ENCODE data around the gene S100A14. TPM values are rescaled to one million over a fixed set of nuclear protein-coding genes. Genes with fewer than 3 reads are reported as not detected.

The S100A14 gene
- total and polyA plus RNA-seq, 2 of the 13 experiments (the other 11 are each of a cell fraction or from before 2014, with no cell fraction given) = 1.4 to 7.7 TPM

DNA sequence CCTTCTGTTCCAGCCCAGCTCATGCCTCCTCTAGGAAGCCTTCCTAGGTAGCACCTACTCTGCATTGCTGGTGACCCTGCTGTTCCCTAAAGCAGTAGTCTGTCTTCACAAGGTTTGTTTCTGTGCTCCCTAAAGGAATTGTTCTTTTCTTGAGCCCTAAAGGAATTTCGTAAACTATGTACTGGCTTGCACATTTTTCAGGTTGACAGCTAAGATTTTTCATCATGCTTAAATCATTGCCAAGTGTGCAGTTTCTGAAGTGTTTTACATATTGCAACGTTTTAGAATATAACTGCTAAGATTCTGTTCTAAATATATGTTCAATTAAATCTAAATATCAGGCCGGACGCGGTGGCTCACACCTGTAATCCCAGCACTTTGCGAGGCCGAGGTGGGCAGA, 16.3 kb downstream of the S100A14 start:
- DNase-seq (ENCODE audit: low spot score) (no peak), FAIRE-seq (no peak), ATAC-seq (no peak)
- in situ Hi-C loops (cut with HindIII; ENCODE audit: extremely low pct_ligation_motif_present, low pct_unique_long_range_greater_than_20kb) = no loop called here
- Histone ChIP-seq H3K79me2 (ENCODE audit: insufficient read depth, low read length) (no peaks in the 10 kb centered on the region), H3K27ac (ENCODE audit: extremely low read length, insufficient read depth, low read length) (no peak overlapping the region), H2AFZ (ENCODE audit: low read length) (no peak overlapping the region), H3K9ac (ENCODE audit: insufficient read depth, low read depth, low read length) (no peak overlapping the region), H3K4me1 (ENCODE audit: insufficient read depth, low read length) (peaks cover 12% of the 10 kb centered on the region; the same call in 1 of the 2 replicates), H3K36me3 (replicated peaks in 1 of 2; ENCODE audit: control insufficient read depth in 1 of 2, insufficient read depth in 2 of 2, low read length in 2 of 2) (no peaks in the 10 kb centered on the region), H3K4me2 (ENCODE audit: low read depth, low read length) (no peak overlapping the region), H4K20me1 (ENCODE audit: insufficient read depth, low read length) (no peaks in the 10 kb centered on the region), H3K4me3 (replicated peaks in 1 of 3; ENCODE audit: insufficient read depth in 1 of 3, low read depth in 2 of 3, low read length in 3 of 3) (no peak overlapping the region), H3K9me3 (ENCODE audit: low read length) (no peaks in the 10 kb centered on the region), H3K27me3 (ENCODE audit: control insufficient read depth in 1 of 2, insufficient read depth in 2 of 2, low read length in 2 of 2) (no peaks in the 10 kb centered on the region)
- 79% methylated on average over 7 of the region's 7 CpGs for WGBS (ENCODE audit: low lambda C conversion rate)
- ChIA-PET POLR2A (no interaction called here), CTCF (ENCODE audit: low intra/inter-chr PET ratio, low total read pairs) (no interaction called here)
- no TSS peak for BruUV-seq (replicated peaks)
- intact Hi-C loops (cut with micrococcal nuclease; ENCODE audit: unreplicated experiment) = no loop called here
- TF ChIP-seq SAFB2 (CRISPR knock-in tag; IDR thresholded peaks at IDR 0.05; ENCODE audit: borderline replicate concordance, low read depth) = no peak
- TF ChIP-seq, protein P1, sequence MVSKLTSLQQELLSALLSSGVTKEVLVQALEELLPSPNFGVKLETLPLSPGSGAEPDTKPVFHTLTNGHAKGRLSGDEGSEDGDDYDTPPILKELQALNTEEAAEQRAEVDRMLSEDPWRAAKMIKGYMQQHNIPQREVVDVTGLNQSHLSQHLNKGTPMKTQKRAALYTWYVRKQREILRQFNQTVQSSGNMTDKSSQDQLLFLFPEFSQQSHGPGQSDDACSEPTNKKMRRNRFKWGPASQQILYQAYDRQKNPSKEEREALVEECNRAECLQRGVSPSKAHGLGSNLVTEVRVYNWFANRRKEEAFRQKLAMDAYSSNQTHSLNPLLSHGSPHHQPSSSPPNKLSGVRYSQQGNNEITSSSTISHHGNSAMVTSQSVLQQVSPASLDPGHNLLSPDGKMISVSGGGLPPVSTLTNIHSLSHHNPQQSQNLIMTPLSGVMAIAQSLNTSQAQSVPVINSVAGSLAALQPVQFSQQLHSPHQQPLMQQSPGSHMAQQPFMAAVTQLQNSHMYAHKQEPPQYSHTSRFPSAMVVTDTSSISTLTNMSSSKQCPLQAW (CRISPR knock-in tag; IDR thresholded peaks at IDR 0.05) = no peak

DNA sequence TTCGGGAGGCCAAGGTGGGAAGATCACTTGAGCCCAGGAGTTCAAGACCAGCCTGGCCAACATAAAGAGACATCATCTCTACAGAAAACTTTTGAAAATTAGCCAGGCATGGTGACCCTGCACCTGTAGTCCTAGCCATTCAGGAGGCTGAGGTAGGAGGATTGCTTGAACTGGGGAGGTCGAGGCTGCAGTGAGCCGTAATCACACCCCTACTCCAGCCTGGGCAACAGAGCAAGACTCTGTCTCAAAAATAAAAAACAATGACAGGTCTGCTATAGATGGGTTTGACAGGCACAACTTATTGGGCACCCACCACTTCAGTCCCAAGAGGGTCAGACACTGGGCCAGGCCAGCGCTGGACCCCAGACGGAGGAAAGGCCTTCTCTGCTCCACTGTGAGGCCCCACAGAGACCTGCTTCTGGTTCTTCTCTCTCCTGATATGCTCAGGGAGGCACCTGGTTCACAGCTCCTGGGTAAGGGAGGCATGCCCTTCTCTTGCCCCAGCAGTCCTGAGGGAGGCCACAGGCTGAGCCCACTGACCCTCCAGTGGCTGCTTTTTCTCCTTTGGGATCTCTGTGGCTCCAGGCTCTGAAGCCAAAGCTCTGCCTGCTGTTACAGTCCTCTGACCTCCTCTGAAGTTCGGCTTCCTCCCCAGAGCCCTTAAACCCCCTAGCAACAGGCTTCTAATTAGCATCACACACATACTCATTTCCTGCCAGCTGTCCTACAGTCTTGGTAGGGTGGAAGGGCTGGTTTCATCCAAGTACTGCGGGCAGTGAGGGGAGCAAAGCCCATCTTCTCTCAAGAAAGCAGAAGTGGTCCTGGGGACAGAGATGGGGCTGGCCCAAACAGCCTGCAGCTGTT, 17.6 kb downstream of the S100A14 start:
- H3K4me3 ChIP-seq (replicated peaks in 1 of 3; ENCODE audit: insufficient read depth in 1 of 3, low read depth in 2 of 3, low read length in 3 of 3) = no peak overlapping the region
- H3K4me1 ChIP-seq (ENCODE audit: insufficient read depth, low read length) = peaks cover 12% of the 10 kb centered on the region; the same call in 1 of the 2 replicates
- H2AFZ ChIP-seq (ENCODE audit: low read length) = no peak overlapping the region
- in situ Hi-C loops (cut with HindIII; ENCODE audit: extremely low pct_ligation_motif_present, low pct_unique_long_range_greater_than_20kb) = no loop called here
- H3K36me3 ChIP-seq (replicated peaks in 1 of 2; ENCODE audit: control insufficient read depth in 1 of 2, insufficient read depth in 2 of 2, low read length in 2 of 2) = no peaks in the 10 kb centered on the region
- no peak overlapping the region for H3K9ac ChIP-seq (ENCODE audit: insufficient read depth, low read depth, low read length)
- no peaks in the 10 kb centered on the region for H3K9me3 ChIP-seq (ENCODE audit: low read length)
- H3K79me2 ChIP-seq (ENCODE audit: insufficient read depth, low read length) = no peaks in the 10 kb centered on the region
- no peaks in the 10 kb centered on the region for H3K27me3 ChIP-seq (ENCODE audit: control insufficient read depth in 1 of 2, insufficient read depth in 2 of 2, low read length in 2 of 2)
- TF ChIP-seq ISX (CRISPR knock-in tag; conservative IDR thresholded peaks at IDR 0.05) = no peak
- no peak for TF ChIP-seq ZNF782 (CRISPR knock-in tag; IDR thresholded peaks at IDR 0.05; ENCODE audit: borderline replicate concordance)
- TF ChIP-seq, protein P2, sequence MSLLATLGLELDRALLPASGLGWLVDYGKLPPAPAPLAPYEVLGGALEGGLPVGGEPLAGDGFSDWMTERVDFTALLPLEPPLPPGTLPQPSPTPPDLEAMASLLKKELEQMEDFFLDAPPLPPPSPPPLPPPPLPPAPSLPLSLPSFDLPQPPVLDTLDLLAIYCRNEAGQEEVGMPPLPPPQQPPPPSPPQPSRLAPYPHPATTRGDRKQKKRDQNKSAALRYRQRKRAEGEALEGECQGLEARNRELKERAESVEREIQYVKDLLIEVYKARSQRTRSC (CRISPR knock-in tag; IDR thresholded peaks at IDR 0.05; ENCODE audit: low read depth) = no peak
- no peak for TF ChIP-seq ZSCAN22 (CRISPR knock-in tag; IDR thresholded peaks at IDR 0.05)
- no peak for TF ChIP-seq ZFP37 (CRISPR knock-in tag; IDR thresholded peaks at IDR 0.05; ENCODE audit: borderline replicate concordance)
- TF ChIP-seq, protein P3, sequence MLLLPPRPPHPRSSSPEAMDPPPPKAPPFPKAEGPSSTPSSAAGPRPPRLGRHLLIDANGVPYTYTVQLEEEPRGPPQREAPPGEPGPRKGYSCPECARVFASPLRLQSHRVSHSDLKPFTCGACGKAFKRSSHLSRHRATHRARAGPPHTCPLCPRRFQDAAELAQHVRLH (CRISPR knock-in tag; IDR thresholded peaks at IDR 0.05; ENCODE audit: borderline replicate concordance, low read depth) = no peak
- TF ChIP-seq, protein P4, sequence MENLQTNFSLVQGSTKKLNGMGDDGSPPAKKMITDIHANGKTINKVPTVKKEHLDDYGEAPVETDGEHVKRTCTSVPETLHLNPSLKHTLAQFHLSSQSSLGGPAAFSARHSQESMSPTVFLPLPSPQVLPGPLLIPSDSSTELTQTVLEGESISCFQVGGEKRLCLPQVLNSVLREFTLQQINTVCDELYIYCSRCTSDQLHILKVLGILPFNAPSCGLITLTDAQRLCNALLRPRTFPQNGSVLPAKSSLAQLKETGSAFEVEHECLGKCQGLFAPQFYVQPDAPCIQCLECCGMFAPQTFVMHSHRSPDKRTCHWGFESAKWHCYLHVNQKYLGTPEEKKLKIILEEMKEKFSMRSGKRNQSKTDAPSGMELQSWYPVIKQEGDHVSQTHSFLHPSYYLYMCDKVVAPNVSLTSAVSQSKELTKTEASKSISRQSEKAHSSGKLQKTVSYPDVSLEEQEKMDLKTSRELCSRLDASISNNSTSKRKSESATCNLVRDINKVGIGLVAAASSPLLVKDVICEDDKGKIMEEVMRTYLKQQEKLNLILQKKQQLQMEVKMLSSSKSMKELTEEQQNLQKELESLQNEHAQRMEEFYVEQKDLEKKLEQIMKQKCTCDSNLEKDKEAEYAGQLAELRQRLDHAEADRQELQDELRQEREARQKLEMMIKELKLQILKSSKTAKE (CRISPR knock-in tag; IDR thresholded peaks at IDR 0.05; ENCODE audit: borderline replicate concordance) = no peak
- DNase-seq (ENCODE audit: low spot score) (no peak), ATAC-seq (no peak; the same call in 1 of the 3 replicates), FAIRE-seq (no peak)
- H3K4me2 ChIP-seq (ENCODE audit: low read depth, low read length) = no peak overlapping the region
- CTCF ChIA-PET (ENCODE audit: low intra/inter-chr PET ratio, low total read pairs) = no interaction called here
- H4K20me1 ChIP-seq (ENCODE audit: insufficient read depth, low read length) = no peaks in the 10 kb centered on the region
- 84% methylated on average over 7 of the region's 7 CpGs for WGBS (ENCODE audit: low lambda C conversion rate)
- intact Hi-C loops (cut with micrococcal nuclease; ENCODE audit: unreplicated experiment) = no loop called here
- H3K27ac ChIP-seq (ENCODE audit: extremely low read length, insufficient read depth, low read length) = no peak overlapping the region
- BruUV-seq (replicated peaks) = no TSS peak
- POLR2A ChIA-PET = no interaction called here

All from HepG2 (cell line).